A549 (cell line): ENCODE measurements around the gene OR2AE1. TPM values are rescaled to one million over a fixed set of nuclear protein-coding genes. Genes with fewer than 3 reads are reported as not detected.

Source experiments
- ATAC-seq, 2 experiments: fragments of 200-7000 bp in 1 of 2; fragments of >200 bp in 1 of 2; cut with Nextera tagmentation in 1 of 2; cut with Tn5 transposase in 1 of 2; 3 replicates each; pipeline versions ENCODE4 v1.8.0 to v1.9.1; 2018 to 2020; ENCODE audit warnings: mild to moderate bottlenecking in 1 of 2, moderate library complexity in 1 of 2
- CTCF ChIA-PET: fragments of 300-600 bp; sonication (Branson Sonifier 250); formaldehyde crosslinking; extraction: SDS; loops from one replicate; lab custom pipeline; 2021; ENCODE audit warnings: antibody characterized with exemption, inconsistent platforms; lab: Yijun Ruan, JAX
- POLR2A ChIA-PET: fragments of 350-600 bp; formaldehyde crosslinking; extraction: SDS; loops from one replicate; lab custom pipeline; 2021; ENCODE audit warnings: antibody characterized with exemption, inconsistent platforms; lab: Yijun Ruan, JAX
- DNase-seq, 2 experiments: peaks; one replicate each; pipeline versions ENCODE4 v3.0.0 to v3.0.0-alpha.2; 2011 to 2016; ENCODE audit warnings: low read depth in 1 of 2, low spot score in 1 of 2
- FAIRE-seq: peaks from 2 replicates; lab custom pipeline; 2011; peaks lifted over from hg19 to GRCh38; lab: Jason Lieb, UNC
- H3K27ac ChIP-seq, 2 experiments: fragments of >200 bp; sonication (Bioruptor Twin); formaldehyde crosslinking; 3 replicates each; pipeline ENCODE4 v1.5.1; 2016 to 2017
- H3K4me1 ChIP-seq: fragments of >200 bp; sonication (Bioruptor Twin); formaldehyde crosslinking; 3 replicates; pipeline ENCODE4 v1.6.1; 2016
- H3K4me2 ChIP-seq: fragments of >200 bp; sonication (Bioruptor Twin); formaldehyde crosslinking; 3 replicates; pipeline ENCODE4 v1.6.1; 2016
- H3K4me3 ChIP-seq: fragments of >200 bp; sonication (Bioruptor Twin); formaldehyde crosslinking; 3 replicates; pipeline ENCODE4 v1.5.1; 2016
- H3K9me3 ChIP-seq: fragments of >200 bp; sonication (Bioruptor Twin); formaldehyde crosslinking; 3 replicates; pipeline ENCODE4 v1.6.1; 2016
- BHLHE40 ChIP-seq: IDR thresholded peaks from 2 replicates; pipeline ENCODE4 v1.6.1; 2012; ENCODE audit warnings: low read depth, low read length, inconsistent platforms
- CBX2 ChIP-seq: fragments of 200-600 bp; sonication (generic); IDR thresholded peaks from 2 replicates; pipeline ENCODE4 v1.6.1; 2016; ENCODE audit warnings: low read depth, mild to moderate bottlenecking, borderline replicate concordance
- CEBPB ChIP-seq, 2 experiments: fragments of >200 bp in 1 of 2; sonication (Bioruptor Twin) in 1 of 2; formaldehyde crosslinking in 1 of 2; IDR thresholded peaks; 2 replicates each; pipeline ENCODE4 v1.6.1; 2012 to 2016
- E2F6 ChIP-seq: IDR thresholded peaks from 2 replicates; pipeline ENCODE4 v1.6.1; 2012; ENCODE audit warnings: low read depth, borderline replicate concordance
- EHMT2 ChIP-seq: fragments of 200-600 bp; sonication (generic); IDR thresholded peaks from 2 replicates; pipeline ENCODE4 v1.6.1; 2016; ENCODE audit warnings: antibody characterized with exemption, low read depth, mild to moderate bottlenecking, moderate library complexity
- ESRRA ChIP-seq: fragments of 150-350 bp; IDR thresholded peaks from 2 replicates; pipeline ENCODE4 v1.6.1; 2014; ENCODE audit warnings: mild to moderate bottlenecking, low read length, borderline replicate concordance
- FOSB ChIP-seq: fragments of 250-450 bp; sonication (Bioruptor Pico); IDR thresholded peaks from 2 replicates; pipeline ENCODE4 v1.5.0; 2020; ENCODE audit warnings: mild to moderate bottlenecking, moderate library complexity
- FOSL2 ChIP-seq, 2 experiments: fragments of 450-650 bp in 1 of 2; fragments of >200 bp in 1 of 2; sonication (Bioruptor Twin) in 1 of 2; formaldehyde crosslinking; IDR thresholded peaks; 2 replicates each; pipeline versions ENCODE4 v1.5.0 to v1.6.1; 2016 to 2020; ENCODE audit warnings: mild to moderate bottlenecking in 1 of 2, moderate library complexity in 1 of 2
- GATA3 ChIP-seq: IDR thresholded peaks from 2 replicates; pipeline ENCODE4 v1.6.1; 2012; ENCODE audit warnings: borderline replicate concordance
- HDAC2 ChIP-seq: fragments of 200-600 bp; sonication (generic); IDR thresholded peaks from 2 replicates; pipeline ENCODE4 v1.6.1; 2016
- HMGXB4 ChIP-seq: fragments of 250-450 bp; sonication (Bioruptor Pico); IDR thresholded peaks from 2 replicates; pipeline ENCODE4 v1.5.0; 2021; ENCODE audit warnings: mild to moderate bottlenecking, moderate library complexity, borderline replicate concordance
- HOXA7 ChIP-seq: fragments of 250-450 bp; sonication (Bioruptor Pico); IDR thresholded peaks from 2 replicates; pipeline ENCODE4 v1.5.0; 2020; ENCODE audit warnings: mild to moderate bottlenecking, moderate library complexity
- JUN ChIP-seq, 2 experiments: fragments of >200 bp; sonication (Bioruptor Twin); formaldehyde crosslinking; IDR thresholded peaks; 2 replicates in 1 of 2; 3 replicates in 1 of 2; pipeline ENCODE4 v1.6.1; 2016 to 2017
- MAX ChIP-seq: IDR thresholded peaks from 2 replicates; pipeline ENCODE4 v1.6.1; 2012
- MAZ ChIP-seq: fragments of 150-350 bp; IDR thresholded peaks from 2 replicates; pipeline ENCODE4 v1.6.1; 2014; ENCODE audit warnings: antibody characterized with exemption, low read depth, low read length, borderline replicate concordance
- NR3C1 ChIP-seq: fragments of >200 bp; sonication (Bioruptor Twin); formaldehyde crosslinking; IDR thresholded peaks from 3 replicates; pipeline ENCODE4 v1.6.1; 2017
- POLR2AphosphoS2 ChIP-seq: conservative IDR thresholded peaks from 2 replicates; pipeline ENCODE4 v1.6.1; 2012; ENCODE audit warnings: low read length, improper control_type of control experiment, inconsistent platforms
- RAD21 ChIP-seq, 2 experiments: fragments of >200 bp in 1 of 2; sonication (Bioruptor Twin) in 1 of 2; formaldehyde crosslinking in 1 of 2; IDR thresholded peaks in 1 of 2; conservative IDR thresholded peaks in 1 of 2; 2 replicates in 1 of 2; 3 replicates in 1 of 2; pipeline ENCODE4 v1.6.1; 2012 to 2018; ENCODE audit warnings: inconsistent platforms in 1 of 2
- RARB ChIP-seq: fragments of 250-450 bp; sonication (Bioruptor Pico); IDR thresholded peaks from 2 replicates; pipeline ENCODE4 v1.8.0; 2021; ENCODE audit warnings: mild to moderate bottlenecking, moderate library complexity
- REST ChIP-seq: fragments of 200-600 bp; sonication (generic); IDR thresholded peaks from 2 replicates; pipeline ENCODE4 v1.6.1; 2016; ENCODE audit warnings: antibody characterized with exemption, mild to moderate bottlenecking, moderate library complexity
- SMC3 ChIP-seq: fragments of >200 bp; sonication (Bioruptor Twin); formaldehyde crosslinking; IDR thresholded peaks from 3 replicates; pipeline ENCODE4 v1.6.1; 2018; ENCODE audit warnings: inconsistent platforms
- ZC3H11A ChIP-seq: fragments of 450-650 bp; IDR thresholded peaks from 2 replicates; pipeline ENCODE4 v1.6.1; 2014; ENCODE audit warnings: antibody characterized with exemption, mild to moderate bottlenecking
- ZFP36 ChIP-seq: fragments of 450-650 bp; IDR thresholded peaks from 2 replicates; pipeline ENCODE4 v1.6.1; 2014; ENCODE audit warnings: borderline replicate concordance; ENCODE audit not compliant: partially characterized antibody
- ZNF302 ChIP-seq: fragments of 250-450 bp; sonication (Bioruptor Pico); IDR thresholded peaks from 2 replicates; pipeline ENCODE4 v1.9.0; 2021; ENCODE audit warnings: inconsistent platforms, mild to moderate bottlenecking, moderate library complexity
- ZSCAN20 ChIP-seq: fragments of 250-450 bp; sonication (Bioruptor Pico); IDR thresholded peaks from 2 replicates; pipeline ENCODE4 v1.8.0; 2022; ENCODE audit warnings: mild to moderate bottlenecking, moderate library complexity
- WGBS: methylation state at CpG from one replicate; pipeline ENCODE4 v1.1.6; 2017; ENCODE audit errors: missing lambda C conversion rate; 5-methylcytosine and 5-hydroxymethylcytosine counted together
- polyA plus RNA-seq, 4 experiments: library from polyadenylated mRNA; depleted of rRNA in 3 of 4; stranded (reverse); fragments of >200 nt; fragmentation: RNase III in 1 of 4; extraction: RNeasy Plus Mini Kit Qiagen cat#74134 plus additional on column Dnase treatment in 1 of 4; gene quantifications; 2 replicates in 3 of 4; 3 replicates in 1 of 4; pipeline ENCODE4 v1.2.3, GENCODE V29; 2011 to 2017
- TF ChIP-seq, protein P1 (sequence below): fragments of >200 bp; sonication (Bioruptor Twin); formaldehyde crosslinking; IDR thresholded peaks from 3 replicates; pipeline ENCODE4 v1.6.1; 2016
- TF ChIP-seq, protein P2 (sequence below): IDR thresholded peaks from 2 replicates; pipeline ENCODE4 v1.6.1; 2012

Gene OR2AE1
- polyA plus RNA-seq, 2 of the 4 experiments (the other 2 are of a cell fraction): 0.09 TPM; not detected in 1

DNA sequence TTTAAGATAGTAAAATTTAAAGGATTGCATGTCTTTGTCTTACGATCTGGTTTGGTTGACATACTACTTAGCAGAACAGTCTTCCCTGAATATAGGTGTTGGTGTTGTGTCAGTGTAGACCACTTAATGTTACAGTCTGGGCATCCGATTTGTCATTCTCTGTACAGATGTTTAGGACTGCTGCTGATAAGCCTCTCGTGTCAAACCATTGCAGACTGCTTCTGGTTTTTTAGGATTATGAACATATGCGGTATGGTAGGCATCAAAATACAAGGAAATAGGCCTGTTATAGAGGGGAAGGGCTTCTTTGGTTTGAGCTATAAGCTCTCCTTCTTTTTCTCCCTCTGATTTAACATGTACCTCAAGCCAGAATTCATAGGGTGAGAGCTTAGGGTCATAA is 41.6 kb downstream of the OR2AE1 start (continued):
- TF ChIP-seq POLR2AphosphoS2 (no peak), FOSB (no peak), EHMT2 (no peak), ZSCAN20 (CRISPR knock-in tag) (no peak), MAX (no peak)

GRCh38 chr7:99834382-99834781 is 42.5 kb downstream of the OR2AE1 start:
- ChIA-PET POLR2A (no interaction called here), CTCF (interaction anchor here (0.9 to 1.7 kb wide), 2 partner anchors 11 to 219 kb away, joined by 3 read pairs; no protein-coding TSS in a partner anchor)
- no peak for ATAC-seq

DNA sequence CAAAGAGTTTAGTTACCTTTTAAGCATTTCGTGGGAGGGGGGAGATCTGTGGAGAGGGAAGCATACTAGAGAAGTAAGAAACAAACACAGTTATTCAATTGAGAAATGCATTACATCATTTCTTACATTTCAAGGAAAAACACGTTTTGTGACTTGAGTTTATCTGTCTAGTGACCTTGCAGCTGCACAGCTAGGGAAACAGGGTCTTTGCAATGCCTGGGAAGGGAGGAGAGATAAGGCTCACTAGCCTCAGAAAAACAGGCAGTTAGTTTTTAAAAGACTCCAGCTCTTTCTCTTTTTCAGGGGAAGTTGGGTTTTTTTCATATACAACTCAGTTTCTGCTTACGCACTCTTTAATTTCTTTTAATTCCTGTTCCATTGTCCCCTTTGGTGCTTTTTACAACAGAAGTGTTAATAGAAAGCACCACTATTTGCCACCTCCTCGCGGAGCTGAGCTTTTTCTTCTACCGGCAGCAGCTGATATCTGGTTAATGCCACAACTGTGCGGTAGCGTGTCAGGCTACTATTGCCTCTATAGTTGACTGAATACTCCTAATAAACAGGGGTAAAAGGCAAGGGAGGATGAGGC is 43.5 kb downstream of the OR2AE1 start:
- ChIA-PET CTCF (interaction anchor here (0.5 kb wide), 1 partner anchor 54 kb away, joined by 5 read pairs; no protein-coding TSS in a partner anchor), POLR2A (no interaction called here)
- 70% methylated on average over 8 of the region's 8 CpGs for WGBS
- DNase-seq (no peak), ATAC-seq (no peak), FAIRE-seq (no peak)
- Histone ChIP-seq H3K9me3 (no peaks in the 10 kb centered on the region), H3K27ac (no peak overlapping the region), H3K4me3 (no peak overlapping the region), H3K4me1 (peaks cover 5% of the 10 kb centered on the region; the same call in 2 of the 3 replicates), H3K4me2 (no peak overlapping the region)
- TF ChIP-seq ZC3H11A (no peak), FOSL2 (IDR thresholded peaks at IDR 0.05) (no peak), FOSL2 (CRISPR knock-in tag; IDR thresholded peaks at IDR 0.05) (no peak), SMC3 (no peak), HDAC2 (no peak), REST (no peak), ESRRA (no peak), BHLHE40 (no peak), CBX2 (no peak), JUN (IDR thresholded peaks at IDR 0.05) (no peak)

More at GRCh38 chr7:99834382-99834781, 42.5 kb downstream of the OR2AE1 start:
- no peak for FAIRE-seq
- H3K27ac ChIP-seq: no peak overlapping the region
- no peak for TF ChIP-seq HDAC2
- TF ChIP-seq, protein P1, sequence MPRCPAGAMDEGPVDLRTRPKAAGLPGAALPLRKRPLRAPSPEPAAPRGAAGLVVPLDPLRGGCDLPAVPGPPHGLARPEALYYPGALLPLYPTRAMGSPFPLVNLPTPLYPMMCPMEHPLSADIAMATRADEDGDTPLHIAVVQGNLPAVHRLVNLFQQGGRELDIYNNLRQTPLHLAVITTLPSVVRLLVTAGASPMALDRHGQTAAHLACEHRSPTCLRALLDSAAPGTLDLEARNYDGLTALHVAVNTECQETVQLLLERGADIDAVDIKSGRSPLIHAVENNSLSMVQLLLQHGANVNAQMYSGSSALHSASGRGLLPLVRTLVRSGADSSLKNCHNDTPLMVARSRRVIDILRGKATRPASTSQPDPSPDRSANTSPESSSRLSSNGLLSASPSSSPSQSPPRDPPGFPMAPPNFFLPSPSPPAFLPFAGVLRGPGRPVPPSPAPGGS: no peak
- TF ChIP-seq E2F6: no peak
- TF ChIP-seq ZNF302: no peak
- no peak for TF ChIP-seq GATA3
- TF ChIP-seq, protein P2, sequence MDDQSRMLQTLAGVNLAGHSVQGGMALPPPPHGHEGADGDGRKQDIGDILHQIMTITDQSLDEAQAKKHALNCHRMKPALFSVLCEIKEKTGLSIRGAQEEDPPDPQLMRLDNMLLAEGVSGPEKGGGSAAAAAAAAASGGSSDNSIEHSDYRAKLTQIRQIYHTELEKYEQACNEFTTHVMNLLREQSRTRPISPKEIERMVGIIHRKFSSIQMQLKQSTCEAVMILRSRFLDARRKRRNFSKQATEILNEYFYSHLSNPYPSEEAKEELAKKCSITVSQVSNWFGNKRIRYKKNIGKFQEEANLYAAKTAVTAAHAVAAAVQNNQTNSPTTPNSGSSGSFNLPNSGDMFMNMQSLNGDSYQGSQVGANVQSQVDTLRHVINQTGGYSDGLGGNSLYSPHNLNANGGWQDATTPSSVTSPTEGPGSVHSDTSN: no peak
- TF ChIP-seq FOSB: no peak
- no peak for TF ChIP-seq NR3C1
- TF ChIP-seq MAZ: no peak
- TF ChIP-seq HOXA7: no peak
- no peak for TF ChIP-seq RAD21 (conservative IDR thresholded peaks at IDR 0.05 in 1 of 2, IDR thresholded peaks at IDR 0.05 in 1 of 2)
- TF ChIP-seq RARB: no peak
- no peak for TF ChIP-seq ZC3H11A
- TF ChIP-seq ESRRA: no peak
- no peak for TF ChIP-seq CEBPB (IDR thresholded peaks at IDR 0.05)
- no peak for TF ChIP-seq HMGXB4
- no peak for TF ChIP-seq ZFP36
- TF ChIP-seq, all 56 proteins: peak for 0
- WGBS: 93% methylated on average over 2 of the region's 2 CpGs
- no peaks in the 10 kb centered on the region; the same call in 2 of the 3 replicates for H3K4me1 ChIP-seq
- H3K4me3 ChIP-seq: no peak overlapping the region
- no peaks in the 10 kb centered on the region for H3K9me3 ChIP-seq
- no peak for DNase-seq
- no peak overlapping the region for H3K4me2 ChIP-seq
